Measurements from ENCODE around the gene VPS35. TPM values are rescaled to one million over a fixed set of nuclear protein-coding genes. Genes with fewer than 3 reads are reported as not detected.

VPS35 gene
- polyA plus RNA-seq (2012; ENCODE audit: missing spikeins) = 47.7 TPM

GRCh38 chr16:46688654-46689364, at the start of gene VPS35:
Gene VPS35, minus strand, starts transcription at chr16:46689178. Its CDS starts 45 bp downstream, at chr16:46689133.
- TF ChIP-seq POLR2A (IDR thresholded peaks at IDR 0.05; ENCODE audit: low read depth, low read length) = peak; percentile 26; the same call in 1 of the 2 replicates
- 0 out of 2 replicates have a peak, but pooled peaks have one; percentile 10 for TF ChIP-seq TAF1 (IDR thresholded peaks at IDR 0.05; ENCODE audit: borderline replicate concordance, low read depth, low read length)
- TF ChIP-seq POLR2AphosphoS5 (IDR thresholded peaks at IDR 0.05; ENCODE audit: low read depth, low read length) = 0 out of 2 replicates have a peak, but pooled peaks have one; percentile 28
- FAIRE-seq (peak; percentile 94), DNase-seq (ENCODE audit: insufficient read length) (peak; percentile 78)

GRCh38 chr16:46737621-46738214, 48.7 kb upstream of the VPS35 start:
- no peak for TF ChIP-seq POLR2A (IDR thresholded peaks at IDR 0.05; ENCODE audit: low read depth, low read length)
- no peak for TF ChIP-seq TAF1 (IDR thresholded peaks at IDR 0.05; ENCODE audit: borderline replicate concordance, low read depth, low read length)
- no peak for TF ChIP-seq POLR2AphosphoS5 (IDR thresholded peaks at IDR 0.05; ENCODE audit: low read depth, low read length)
- DNase-seq (ENCODE audit: insufficient read length) = no peak
- FAIRE-seq = no peak

DNA sequence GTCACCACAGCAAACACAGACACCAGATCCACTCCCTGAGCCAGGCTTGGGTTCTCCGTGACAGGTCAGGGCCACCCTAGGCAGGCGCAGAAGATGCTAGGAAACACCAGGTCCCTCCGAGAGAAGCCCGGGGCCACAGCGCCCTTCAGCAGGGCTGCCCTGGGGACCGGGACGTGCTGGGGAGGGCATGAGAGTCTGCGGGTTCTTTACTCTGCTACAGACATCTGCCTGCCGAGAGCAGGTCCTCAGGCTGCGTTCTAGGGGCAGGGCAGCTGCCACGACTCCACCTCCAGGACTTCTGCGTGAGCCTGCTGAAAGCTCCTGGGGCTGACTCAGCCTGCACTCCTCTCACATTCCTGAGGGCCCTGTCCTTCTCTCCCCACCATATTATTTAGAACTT, 47.7 kb upstream of the VPS35 start:
- TF ChIP-seq TAF1 (IDR thresholded peaks at IDR 0.05; ENCODE audit: borderline replicate concordance, low read depth, low read length) = no peak
- TF ChIP-seq POLR2AphosphoS5 (IDR thresholded peaks at IDR 0.05; ENCODE audit: low read depth, low read length) = no peak
- no peak for TF ChIP-seq POLR2A (IDR thresholded peaks at IDR 0.05; ENCODE audit: low read depth, low read length)
- FAIRE-seq (no peak), DNase-seq (ENCODE audit: insufficient read length) (no peak)

DNA sequence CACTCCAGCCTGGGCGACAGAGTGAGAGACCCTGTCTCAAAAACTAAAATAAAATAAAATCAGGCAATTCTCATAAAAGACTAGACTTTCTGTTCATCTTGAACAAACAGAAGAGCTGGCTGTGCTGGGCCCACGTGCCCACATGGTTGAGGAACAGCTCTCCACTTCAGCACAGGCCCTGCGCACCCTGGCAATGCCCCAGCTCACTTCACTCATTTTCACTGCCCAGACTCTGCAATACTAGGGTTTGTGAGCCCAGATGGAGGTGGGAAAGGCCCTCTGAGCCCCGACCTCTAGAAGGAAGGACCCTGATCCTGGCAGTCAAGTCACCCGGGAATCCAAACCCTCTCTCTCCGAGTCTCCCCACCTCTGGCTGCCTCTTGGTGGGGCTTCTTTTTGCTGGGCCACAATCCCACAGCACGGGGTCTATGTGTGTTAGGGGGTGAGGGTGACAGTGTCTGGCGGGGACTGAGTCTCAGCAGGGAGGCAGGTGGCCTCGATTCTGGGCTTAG, 44.4 kb upstream of the VPS35 start:
- DNase-seq (ENCODE audit: insufficient read length) (no peak), FAIRE-seq (no peak)
- TF ChIP-seq TAF1 (IDR thresholded peaks at IDR 0.05; ENCODE audit: borderline replicate concordance, low read depth, low read length) (no peak), POLR2AphosphoS5 (IDR thresholded peaks at IDR 0.05; ENCODE audit: low read depth, low read length) (no peak), POLR2A (IDR thresholded peaks at IDR 0.05; ENCODE audit: low read depth, low read length) (no peak)

- TF ChIP-seq POLR2A (IDR thresholded peaks at IDR 0.05; ENCODE audit: low read depth, low read length) (no peak), POLR2AphosphoS5 (IDR thresholded peaks at IDR 0.05; ENCODE audit: low read depth, low read length) (no peak), TAF1 (IDR thresholded peaks at IDR 0.05; ENCODE audit: borderline replicate concordance, low read depth, low read length) (no peak)
- FAIRE-seq = no peak
- DNase-seq (ENCODE audit: insufficient read length) = no peak
Observed at GRCh38 chr16:46732561-46732960, 43.6 kb upstream of the VPS35 start.

DNA sequence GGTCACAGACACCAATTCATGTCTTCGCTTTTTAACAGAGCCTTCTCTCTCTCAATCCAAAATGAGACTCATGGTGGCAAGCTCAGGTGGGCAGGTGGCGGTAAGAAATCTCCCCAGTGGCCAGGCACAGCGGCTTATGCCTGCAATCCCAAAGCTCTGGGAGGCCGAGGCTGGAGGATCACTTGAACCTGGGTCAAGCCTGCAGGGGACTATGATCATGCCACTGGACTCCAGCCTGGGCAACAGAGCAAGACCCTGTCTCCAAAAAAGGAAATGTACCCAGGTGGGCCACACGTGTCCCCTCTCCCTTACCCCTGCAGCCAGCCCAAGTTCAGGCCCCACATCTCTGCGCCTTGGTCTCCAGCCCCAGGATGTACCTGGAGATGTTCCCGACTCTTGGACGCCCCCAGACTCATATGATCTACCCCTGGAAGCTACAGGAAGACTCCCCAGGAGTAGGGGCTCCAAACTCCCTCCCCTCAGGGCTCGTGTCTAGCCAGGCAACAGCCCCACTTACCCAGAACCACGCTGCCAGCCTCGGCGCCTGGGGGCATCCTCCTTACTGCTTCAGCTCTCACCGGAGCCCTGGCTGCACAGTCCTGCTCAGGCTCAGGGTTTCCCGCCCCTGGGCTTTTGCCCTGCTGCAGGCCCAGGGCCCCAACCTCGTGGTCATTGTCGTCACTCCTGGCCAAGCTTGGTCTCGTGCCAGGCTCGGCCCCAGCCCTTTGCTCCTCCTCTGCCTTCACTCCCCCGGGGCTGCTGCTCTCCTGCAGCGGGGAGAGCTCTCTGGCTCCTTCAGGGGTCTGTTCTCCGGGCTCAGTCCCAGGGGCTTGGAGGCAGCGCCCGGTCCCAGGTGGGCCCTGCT, 42.9 kb upstream of the VPS35 start:
- no peak for DNase-seq (ENCODE audit: insufficient read length)
- FAIRE-seq = no peak
- no peak for TF ChIP-seq TAF1 (IDR thresholded peaks at IDR 0.05; ENCODE audit: borderline replicate concordance, low read depth, low read length)
- no peak for TF ChIP-seq POLR2AphosphoS5 (IDR thresholded peaks at IDR 0.05; ENCODE audit: low read depth, low read length)
- no peak for TF ChIP-seq POLR2A (IDR thresholded peaks at IDR 0.05; ENCODE audit: low read depth, low read length)

GRCh38 chr16:46730801-46731690, 42.1 kb upstream of the VPS35 start:
- FAIRE-seq (no peak), DNase-seq (ENCODE audit: insufficient read length) (no peak)
- TF ChIP-seq POLR2AphosphoS5 (IDR thresholded peaks at IDR 0.05; ENCODE audit: low read depth, low read length) (no peak), TAF1 (IDR thresholded peaks at IDR 0.05; ENCODE audit: borderline replicate concordance, low read depth, low read length) (no peak), POLR2A (IDR thresholded peaks at IDR 0.05; ENCODE audit: low read depth, low read length) (no peak)

DNA sequence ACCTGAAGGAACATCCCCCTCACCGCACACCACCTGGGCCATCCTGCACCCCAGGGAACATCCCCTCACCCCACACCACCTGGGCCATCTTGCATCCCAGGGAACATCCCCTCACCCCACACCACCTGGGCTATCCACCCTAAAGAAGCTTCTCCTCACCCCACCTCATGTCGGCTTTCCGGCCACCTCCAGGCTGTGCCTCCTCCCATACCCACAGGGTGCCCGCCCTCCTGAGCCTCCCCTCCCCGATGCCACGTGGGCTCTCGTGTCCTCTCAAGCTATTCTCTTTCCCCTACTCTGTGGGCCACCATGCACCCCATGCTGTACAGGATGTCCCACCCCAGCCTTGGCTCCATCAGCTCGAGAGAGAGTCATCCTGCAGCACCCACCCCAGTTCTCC, 41.1 kb upstream of the VPS35 start:
- TF ChIP-seq POLR2A (IDR thresholded peaks at IDR 0.05; ENCODE audit: low read depth, low read length) (no peak), POLR2AphosphoS5 (IDR thresholded peaks at IDR 0.05; ENCODE audit: low read depth, low read length) (no peak), TAF1 (IDR thresholded peaks at IDR 0.05; ENCODE audit: borderline replicate concordance, low read depth, low read length) (no peak)
- no peak for DNase-seq (ENCODE audit: insufficient read length)
- no peak for FAIRE-seq

DNA sequence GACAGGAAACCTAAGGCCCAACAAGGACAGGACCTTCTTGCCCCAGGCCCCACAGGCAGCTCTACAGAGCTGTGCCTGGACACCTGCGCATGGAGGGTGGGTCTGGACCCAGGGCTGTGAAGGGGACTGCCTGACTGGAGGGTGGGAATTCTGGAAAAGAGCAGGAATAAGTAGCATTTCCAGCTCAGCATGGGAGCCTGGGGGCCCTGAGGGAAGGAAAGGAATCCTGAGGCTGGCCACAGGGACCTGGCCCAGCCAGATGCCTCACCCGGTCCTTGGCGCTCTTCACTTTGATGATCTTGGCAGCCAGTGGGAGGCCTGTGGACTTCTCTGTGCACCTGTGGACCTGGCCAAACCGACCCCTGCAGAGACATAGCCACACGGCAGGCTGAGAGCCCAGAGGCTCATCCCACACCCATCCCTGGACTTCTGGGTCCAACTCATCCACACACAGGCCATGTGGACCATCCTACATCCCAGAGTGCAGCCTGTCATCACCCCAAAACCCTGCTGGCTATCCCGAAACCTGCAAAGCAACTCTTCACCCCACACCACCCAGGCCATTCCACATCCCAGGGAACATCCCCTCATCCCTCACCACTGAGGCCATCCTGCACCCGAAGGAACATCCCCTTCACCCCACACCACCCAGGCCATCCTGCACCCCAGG, 40.5 kb upstream of the VPS35 start:
- FAIRE-seq (no peak), DNase-seq (ENCODE audit: insufficient read length) (no peak)
- TF ChIP-seq TAF1 (IDR thresholded peaks at IDR 0.05; ENCODE audit: borderline replicate concordance, low read depth, low read length) (no peak), POLR2A (IDR thresholded peaks at IDR 0.05; ENCODE audit: low read depth, low read length) (no peak), POLR2AphosphoS5 (IDR thresholded peaks at IDR 0.05; ENCODE audit: low read depth, low read length) (no peak)

DNA sequence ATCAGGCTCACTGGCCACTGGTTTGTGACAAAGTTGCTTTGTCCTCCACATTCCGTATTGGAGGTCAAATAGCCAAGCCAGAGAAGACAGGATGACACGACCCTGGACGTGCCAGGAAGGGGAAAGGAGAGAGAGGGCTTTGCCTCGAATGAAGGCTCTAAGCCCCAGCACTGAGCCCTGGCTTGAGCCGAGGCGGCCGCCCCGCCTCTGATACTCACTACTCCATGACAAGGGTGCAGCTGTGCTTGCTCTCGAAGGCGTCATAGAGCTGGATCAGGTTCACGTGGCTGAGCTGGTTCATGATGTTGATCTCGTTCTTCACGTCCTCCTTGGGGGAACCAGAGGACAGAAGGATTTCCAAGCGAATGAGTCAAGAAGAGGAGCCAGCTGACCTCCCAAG, 39.8 kb upstream of the VPS35 start:
- TF ChIP-seq TAF1 (IDR thresholded peaks at IDR 0.05; ENCODE audit: borderline replicate concordance, low read depth, low read length) (no peak), POLR2AphosphoS5 (IDR thresholded peaks at IDR 0.05; ENCODE audit: low read depth, low read length) (no peak), POLR2A (IDR thresholded peaks at IDR 0.05; ENCODE audit: low read depth, low read length) (no peak)
- no peak for DNase-seq (ENCODE audit: insufficient read length)
- FAIRE-seq = no peak
